Stimulated activated CD4-positive, alpha-beta T cell treated with anti-CD3 and anti-CD28 coated beads, Interleukin-15, amount 100 ng/mL, for 48 hours (primary cell): ENCODE measurements around the gene TCF12.
A peak's percentile ranks its signal among the peaks of the same experiment; 100 is the strongest.

Source experiments
- DNase-seq, 2 donors: peaks; one replicate each; pipeline ENCODE4 v3.0.0-alpha.2; 2020; ENCODE audit warnings: low read depth in 2 of 2

Gene TCF12

GRCh38 chr15:56918046-56918938 lies at the start of gene TCF12:
Gene TCF12, plus strand, starts transcription at chr15:56918644. Its CDS starts 1,270 bp downstream, at chr15:56919914.
- DNase-seq: peak; percentile 81 to 86

DNA sequence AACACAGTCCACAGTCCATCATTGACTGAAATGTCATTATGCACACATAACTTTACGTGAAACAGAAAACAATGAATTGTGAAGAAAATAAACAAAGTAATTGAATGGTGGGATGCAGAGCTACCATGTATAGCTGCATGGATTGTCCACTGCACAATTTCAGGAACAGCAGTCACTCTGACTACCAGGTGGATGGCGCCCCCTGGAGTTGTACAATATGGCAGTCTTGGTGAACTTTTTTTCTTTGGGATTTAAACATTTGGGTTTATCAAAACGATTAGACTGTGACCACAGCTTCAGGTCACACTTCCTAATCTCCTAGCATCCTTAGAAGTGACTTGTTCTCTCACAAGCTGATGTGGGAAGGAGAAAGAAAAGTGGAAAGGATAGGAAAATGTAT lies 48.9 kb upstream of the TCF12 start:
- DNase-seq: peak in 1 of 2 donors; percentile 30

GRCh38 chr15:56871185-56871584 lies 47.3 kb upstream of the TCF12 start:
- DNase-seq: no peak

- DNase-seq: no peak
Observed at GRCh38 chr15:56871867-56872266, 46.6 kb upstream of the TCF12 start.

- DNase-seq: no peak
Observed at GRCh38 chr15:56877255-56877970, 41.0 kb upstream of the TCF12 start.

- DNase-seq: no peak
Observed at GRCh38 chr15:56879502-56879901, 38.9 kb upstream of the TCF12 start.

- DNase-seq: no peak
Observed at GRCh38 chr15:56883088-56883487, 35.4 kb upstream of the TCF12 start.

- DNase-seq: no peak
Observed at GRCh38 chr15:56886363-56886931, 32.0 kb upstream of the TCF12 start.

DNA sequence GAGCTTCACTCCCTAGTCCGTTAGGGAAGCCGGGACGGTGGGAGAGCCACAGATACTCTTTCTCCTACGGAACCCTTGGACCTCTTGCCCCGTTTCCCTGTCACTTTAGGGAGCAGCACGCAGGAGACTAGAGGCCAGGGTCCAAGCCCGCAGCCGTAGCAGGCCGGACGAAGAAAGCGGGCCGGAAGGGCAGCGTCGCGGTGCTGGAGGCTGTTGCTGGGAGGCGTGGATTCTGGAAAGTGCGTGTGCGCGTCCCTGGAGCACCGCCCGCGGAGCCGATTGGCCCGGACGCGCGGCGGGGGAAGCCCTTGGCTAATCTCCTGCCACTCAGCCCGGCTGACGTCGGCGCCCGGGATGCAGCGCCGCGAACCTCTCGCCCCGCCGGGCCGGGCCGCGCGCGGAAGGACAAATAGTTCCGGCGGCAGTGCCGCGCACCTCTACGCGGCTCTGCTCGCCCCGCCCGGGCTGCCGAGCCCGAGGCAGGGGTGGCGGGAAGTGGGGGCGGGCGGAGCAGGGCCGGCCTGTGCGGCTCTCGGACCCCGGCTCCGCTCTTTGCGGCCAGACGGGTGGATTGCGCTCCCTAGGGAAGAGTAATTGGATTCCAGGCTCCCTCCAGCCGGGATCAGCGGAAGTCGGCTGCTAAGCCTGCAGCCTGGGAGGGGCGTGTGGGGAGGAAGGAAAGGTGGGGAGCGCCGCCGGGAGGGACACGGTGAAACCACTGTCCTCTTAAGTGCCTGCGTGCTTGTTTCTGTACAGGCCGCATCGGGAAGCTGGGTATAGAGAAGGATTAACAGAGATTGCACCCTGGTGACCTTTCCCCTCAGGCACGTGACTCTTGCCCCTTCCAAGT lies 31.3 kb upstream of the TCF12 start:
- DNase-seq: peak; percentile 67 to 76

DNA sequence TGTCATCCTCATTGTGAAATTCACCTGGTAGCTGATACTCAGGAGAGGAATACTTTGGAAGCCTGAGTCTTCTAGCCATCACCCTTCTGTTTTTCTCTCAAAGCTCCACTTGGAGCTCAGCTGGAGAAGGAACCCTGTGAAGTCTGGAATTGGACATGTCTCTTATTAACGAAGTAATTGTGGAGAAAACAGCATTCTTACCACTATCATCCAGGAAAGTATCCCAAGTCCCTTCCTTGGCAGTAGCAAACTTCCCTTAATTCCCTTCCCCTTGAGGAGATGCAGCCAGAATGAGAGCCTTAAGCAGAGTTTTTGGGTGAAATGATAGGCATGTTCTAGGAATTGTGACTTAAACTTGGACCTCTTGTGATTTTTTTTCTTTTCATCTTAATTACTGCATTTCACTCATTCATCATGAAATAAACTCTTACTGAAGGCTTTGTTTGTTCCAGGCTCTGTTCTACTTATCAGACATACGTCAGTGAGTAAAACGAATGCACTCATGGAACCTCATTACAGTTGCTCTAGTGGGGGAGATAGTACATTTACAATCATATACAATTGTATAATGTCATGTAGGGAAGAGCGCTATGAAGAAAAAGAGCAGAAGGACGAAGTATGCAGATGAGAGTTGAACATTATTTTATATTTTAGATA lies 30.5 kb upstream of the TCF12 start:
- no peak for DNase-seq

GRCh38 chr15:56890038-56890437 lies 28.4 kb upstream of the TCF12 start:
- DNase-seq: no peak

DNA sequence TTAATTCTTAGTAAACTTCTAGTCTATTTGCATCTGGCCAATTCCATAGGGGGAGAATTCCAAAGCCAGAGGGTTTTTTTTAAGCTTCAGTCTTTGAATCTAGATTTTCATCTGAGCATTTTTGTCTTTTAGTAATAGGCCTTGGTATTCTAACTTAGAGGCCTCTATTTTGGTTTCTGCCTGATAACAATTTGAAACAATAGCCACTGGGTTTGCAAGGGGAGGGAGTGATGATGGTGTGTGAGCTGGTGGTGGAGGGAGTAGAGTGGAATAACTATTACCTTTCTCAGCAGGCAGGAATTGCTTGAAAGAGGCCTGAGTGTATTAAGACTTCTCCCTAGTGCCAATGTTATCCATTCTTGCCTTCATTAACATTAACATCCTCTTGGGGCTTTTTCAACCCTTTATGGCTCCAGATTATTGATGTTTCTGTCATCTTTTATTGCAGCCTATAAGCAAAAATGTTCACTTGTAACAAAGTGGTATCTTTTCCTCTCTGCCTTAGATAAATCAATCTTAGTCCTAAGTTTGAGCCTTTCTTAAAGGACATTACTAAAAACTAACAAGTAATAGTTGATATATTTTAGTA lies 26.5 kb upstream of the TCF12 start:
- no peak for DNase-seq

GRCh38 chr15:56892659-56893363 lies 25.6 kb upstream of the TCF12 start:
- no peak for DNase-seq

DNA sequence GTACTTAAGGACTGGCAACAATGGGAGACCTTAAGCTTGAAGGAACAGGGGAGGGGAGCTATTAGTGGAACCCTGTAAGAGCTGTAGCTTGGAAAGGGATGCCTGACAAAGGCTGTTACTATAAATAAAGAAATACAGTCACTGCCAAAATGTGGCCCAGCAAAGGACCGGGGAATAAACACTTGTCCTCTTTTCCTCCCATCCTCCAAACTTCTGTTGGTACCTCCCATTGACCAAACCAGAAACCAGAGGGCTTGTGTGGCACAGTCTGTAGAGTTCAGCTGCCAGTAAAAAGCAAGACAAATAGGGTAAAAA lies 25.1 kb upstream of the TCF12 start:
- DNase-seq: no peak

DNA sequence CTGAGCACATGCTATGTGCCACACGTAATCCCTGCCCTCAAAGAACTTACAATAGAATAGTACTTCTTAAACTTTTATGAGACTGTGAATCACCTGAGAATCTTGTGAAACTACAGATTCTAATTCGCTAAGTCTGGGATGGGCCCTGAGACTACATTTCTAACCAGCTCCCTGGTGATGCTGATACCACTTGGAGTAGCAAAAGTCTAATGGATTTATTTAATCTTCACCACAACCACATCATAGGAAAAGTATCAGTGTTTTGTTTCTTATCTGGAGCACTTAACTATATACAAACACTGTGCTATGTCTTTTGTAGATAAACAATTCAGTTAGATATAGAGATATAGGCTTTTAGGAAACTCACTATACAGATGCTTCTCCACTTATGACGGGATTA lies 23.8 kb upstream of the TCF12 start:
- DNase-seq: no peak

- DNase-seq: no peak
Observed at GRCh38 chr15:56901931-56902330, 16.5 kb upstream of the TCF12 start.

DNA sequence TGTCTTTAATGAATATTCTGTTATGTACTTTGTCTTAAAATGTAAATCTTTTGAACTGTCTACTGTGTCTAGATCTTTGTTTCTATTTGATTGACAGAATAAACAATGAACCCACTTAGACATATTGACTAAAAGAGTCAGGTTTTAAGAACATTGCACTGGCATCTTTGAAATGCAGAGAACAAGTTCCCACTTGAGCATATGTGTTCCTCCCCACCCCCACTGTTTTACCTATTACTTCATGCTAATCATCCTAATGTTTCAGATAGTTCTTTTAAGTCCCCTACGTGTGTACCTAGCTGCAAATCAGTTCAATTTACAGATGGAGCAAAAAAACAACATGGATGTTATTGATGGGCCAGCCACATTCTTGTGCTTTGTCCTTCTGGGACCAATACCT lies 11.7 kb upstream of the TCF12 start:
- DNase-seq: no peak

GRCh38 chr15:56910801-56911200 lies 7.6 kb upstream of the TCF12 start:
- no peak for DNase-seq

- no peak for DNase-seq
Observed at GRCh38 chr15:56913241-56913640, 5.2 kb upstream of the TCF12 start.

DNA sequence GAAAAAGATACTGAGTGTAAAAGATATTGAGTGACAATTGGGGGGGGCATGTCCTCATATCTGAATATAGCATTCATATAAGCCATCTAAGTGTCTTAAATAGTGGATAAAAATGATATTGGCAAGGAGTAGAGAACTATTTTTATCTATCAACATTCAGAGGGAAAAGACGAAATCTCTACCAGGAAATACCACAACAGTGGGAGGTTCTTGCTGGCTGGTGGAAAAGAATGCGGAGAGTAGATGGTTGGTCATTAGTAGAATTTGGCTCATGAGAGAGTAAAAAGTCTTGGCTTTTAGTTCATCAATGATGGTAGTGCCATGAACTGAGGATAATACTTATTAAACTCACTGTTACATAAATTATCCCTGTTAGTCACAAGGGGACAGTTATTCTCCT lies 4.8 kb upstream of the TCF12 start:
- no peak for DNase-seq
